GM18907 (cell line): Measurements from ENCODE around the gene S1PR3.
"Not testable (repeated sequence)": the region's sequence is repeated elsewhere in the genome, so short reads cannot be mapped to it uniquely, and the experiment has no call there.

Source experiments
- ATAC-seq: cut with Tn5 transposase; IDR thresholded peaks from one replicate; pipeline ENCODE4 v1.9.1; 2021; ENCODE audit warnings: mild to moderate bottlenecking, moderate library complexity; ENCODE audit not compliant: unreplicated experiment

The S1PR3 gene

DNA sequence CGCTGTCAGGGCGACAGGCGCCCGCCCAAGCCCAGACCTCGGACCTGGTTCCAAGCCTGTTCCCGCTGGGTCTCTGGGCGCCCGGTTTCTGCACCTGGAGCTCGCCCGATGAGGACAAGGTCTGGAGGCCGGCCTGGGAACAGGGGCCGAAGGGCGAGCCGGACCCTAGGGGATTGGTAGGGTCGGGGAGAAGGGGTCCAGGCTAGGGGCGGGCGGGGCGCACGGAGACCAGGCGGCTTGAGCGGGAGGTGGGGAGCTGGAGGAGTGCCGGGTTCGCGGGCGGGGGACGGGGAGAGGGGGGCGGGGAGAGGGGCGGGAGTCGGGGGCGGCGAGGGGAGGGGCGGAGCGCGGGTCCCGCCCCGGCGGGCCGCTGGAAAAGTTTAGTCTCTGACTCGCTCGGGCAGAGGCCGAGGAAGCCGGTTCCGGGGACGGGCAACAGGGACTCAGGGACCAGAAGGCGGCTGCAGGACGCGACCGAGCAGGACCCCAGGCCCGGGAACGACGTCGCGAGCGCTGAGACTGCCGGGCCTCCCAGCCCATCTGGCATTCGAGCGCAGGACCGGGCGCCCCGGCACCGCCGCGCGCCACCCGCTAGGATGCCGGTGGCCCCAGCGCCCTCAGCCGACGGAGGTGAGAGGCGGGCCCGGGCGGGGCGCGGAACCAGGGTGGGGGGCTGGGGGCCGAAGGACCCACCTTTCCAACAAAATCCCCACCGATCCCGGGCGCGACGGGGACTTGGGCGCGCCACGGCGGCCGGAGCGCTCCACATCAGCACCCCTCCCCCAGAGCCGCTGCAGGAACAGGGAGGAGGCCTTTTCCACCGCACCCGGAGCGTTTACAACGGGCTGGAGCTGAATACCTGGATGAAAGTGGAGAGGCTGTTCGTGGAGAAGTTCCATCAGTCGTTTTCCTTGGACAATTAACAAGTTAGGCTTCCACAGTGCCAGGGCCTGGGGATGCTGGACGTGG lies at the start of gene S1PR3:
S1PR3 (plus strand) TSS at position 403 of the 969 bp plus-strand sequence. CDS start 9,733 bp downstream, outside the sequence.
- ATAC-seq, result no peak

DNA sequence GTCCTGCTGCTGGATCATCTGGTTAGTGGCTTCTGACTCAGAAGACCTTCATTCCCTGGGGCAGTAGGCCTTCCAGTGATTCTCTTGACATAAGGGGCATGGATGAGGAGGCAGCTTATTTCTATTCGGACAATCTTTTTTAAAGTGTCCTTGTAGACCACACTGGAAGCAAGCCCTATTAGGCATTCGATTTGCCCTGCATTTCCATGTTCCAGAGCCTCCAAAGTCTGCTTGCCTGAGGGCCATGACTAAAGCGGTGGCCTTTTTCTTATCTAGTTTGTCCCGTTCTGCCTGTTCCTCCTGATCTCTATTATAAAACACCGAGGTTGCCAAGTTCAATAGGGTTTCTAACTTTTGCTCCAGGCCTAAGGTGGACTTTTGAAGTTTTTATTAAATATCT lies 49.7 kb upstream of the S1PR3 start:
- ATAC-seq, result not testable (repeated sequence)

DNA sequence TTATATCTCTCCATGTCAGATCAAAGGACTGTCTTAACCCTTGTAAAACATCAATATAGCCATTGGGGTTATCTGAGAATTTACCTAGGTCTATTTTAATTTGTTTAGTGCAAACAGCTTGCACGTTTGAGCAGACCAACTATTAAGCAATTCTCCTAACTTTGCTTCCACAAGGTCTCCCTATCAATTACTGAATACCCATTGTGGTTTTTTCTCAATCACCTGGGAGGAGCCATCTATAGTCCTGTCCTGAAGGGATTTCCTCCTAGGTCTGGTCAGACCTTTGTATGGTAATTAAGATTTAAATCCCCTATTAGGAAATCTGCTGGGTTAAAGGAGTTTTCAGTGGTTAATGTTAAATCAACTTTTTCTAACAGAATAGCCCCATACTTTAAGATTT lies 48.9 kb upstream of the S1PR3 start:
- no peak for ATAC-seq

DNA sequence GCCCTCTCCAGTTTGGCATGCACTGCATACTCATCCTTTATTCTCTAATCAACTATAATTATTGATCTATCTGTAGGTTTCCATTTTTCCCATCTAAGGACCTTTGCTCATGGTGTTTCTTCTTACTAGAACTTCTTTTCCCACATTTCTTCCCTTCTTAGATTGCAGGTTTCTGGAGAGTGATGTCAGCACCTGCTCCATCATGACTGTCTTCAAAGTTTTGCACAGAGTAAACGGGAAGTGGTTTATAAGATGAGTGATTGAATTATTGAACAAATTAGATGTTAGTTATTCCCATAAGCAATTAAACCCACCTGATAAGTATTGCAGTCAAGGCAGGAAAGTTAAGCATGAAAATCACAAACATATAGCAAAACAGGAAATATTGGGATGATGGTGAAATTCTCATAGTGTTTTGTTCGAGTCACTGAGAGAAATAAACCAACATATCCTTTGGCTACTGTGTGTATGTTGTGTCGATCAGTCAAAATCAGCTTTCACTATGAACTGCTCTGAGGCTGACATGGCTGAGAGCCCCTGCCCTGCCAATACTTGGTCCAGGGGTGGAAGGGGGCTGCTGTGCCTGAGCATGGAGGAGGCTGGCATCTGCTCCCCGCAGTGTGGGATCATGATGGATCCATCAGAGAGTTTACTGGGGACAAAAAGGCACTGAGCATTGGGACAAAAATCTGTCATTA lies 45.5 kb upstream of the S1PR3 start:
- ATAC-seq, result no peak

DNA sequence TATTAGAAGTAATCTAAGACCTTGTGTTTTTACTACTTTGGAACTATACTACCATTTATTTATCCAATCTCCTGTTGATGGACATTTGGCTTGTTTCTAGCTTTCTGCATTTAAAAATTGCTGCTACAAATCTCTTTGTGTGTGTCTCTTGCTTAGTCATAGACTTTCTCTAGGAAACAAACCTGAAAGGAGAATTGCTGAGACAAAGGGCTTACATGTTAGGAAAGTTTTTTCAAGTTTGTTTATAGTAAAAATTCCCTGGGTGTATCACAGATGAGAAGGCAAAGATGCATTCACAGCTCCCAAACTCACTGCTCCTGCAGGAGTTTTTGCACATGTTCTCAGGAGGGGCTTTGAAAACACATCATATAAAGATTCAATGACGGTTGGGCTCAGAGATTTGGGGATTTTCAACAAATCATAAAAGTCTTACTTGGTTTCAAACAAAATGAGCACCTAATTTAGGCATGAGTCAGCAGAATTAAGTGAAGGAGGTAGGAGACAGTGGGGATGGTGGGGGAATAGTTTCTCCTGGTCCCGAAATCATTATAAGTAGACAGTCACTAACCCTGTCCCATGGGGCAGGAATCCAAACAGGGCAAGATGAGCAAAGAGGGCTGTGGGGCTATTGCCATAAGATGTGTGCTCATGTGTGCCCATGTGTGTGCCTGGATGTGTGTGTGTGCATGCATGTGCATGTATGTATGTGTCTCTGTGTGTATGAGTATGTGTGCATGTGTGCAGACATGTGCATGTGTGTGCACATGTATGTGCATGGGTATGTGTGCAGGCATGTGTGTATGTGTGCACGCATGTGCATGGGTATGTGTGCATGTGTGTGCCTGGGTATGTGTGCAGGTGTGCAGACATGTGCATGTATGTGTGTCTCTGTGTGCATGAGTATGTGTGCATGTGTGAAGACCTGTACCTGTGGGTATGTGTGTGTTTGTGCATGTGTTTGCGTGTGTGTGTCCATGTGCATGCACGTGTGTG lies 43.4 kb upstream of the S1PR3 start:
- ATAC-seq, result no peak

GRCh38 chr9:88949425-88949824 lies 41.8 kb upstream of the S1PR3 start:
- no peak for ATAC-seq

DNA sequence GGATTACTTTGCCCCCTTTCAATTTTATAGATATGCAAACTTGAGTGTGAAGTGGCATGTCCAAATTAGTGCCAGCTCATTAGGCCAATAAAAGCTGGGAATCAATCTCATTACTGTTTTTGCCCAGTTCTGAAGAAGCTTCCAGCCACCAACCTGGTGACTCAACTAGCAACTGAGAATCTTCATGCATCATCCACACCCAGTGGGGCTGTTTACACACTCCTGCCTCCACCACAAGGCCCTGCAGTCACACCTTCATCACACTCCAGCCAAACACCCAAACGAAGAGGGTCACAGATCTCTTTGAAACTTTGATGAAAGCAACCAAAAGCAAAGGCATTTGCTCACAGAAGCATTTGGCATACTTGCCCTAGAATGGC lies 41.3 kb upstream of the S1PR3 start:
- no peak for ATAC-seq

GRCh38 chr9:88950341-88951154 lies 40.7 kb upstream of the S1PR3 start:
- ATAC-seq, result no peak

GRCh38 chr9:88951155-88951542 lies 40.1 kb upstream of the S1PR3 start:
- ATAC-seq, result no peak

DNA sequence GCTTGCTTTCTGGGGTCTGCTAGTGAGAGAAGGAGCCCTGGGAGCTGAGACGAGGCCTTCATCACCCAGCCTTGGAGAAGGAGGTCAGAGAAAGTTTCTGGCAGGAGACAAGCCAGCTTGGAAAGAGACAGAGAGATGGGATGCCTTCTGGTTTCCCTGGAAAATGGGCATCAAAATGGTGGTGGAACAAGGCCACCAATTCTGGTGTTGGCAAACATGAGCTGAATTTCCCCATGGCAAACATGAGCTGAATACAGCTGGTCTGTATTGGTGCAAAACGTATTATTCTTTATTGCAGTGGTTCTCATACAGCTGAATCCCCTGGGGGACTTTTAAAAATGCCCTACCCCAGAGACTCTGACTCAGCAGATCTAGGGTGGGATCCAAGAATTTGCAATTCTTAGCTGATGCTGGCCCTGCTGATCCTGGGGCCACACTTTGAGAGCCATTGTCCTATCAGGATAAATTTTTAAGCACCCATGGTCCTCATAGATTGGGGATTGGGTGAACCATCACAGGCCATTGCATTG lies 39.1 kb upstream of the S1PR3 start:
- ATAC-seq, result no peak

GRCh38 chr9:88952976-88953375 lies 38.3 kb upstream of the S1PR3 start:
- ATAC-seq, result no peak

DNA sequence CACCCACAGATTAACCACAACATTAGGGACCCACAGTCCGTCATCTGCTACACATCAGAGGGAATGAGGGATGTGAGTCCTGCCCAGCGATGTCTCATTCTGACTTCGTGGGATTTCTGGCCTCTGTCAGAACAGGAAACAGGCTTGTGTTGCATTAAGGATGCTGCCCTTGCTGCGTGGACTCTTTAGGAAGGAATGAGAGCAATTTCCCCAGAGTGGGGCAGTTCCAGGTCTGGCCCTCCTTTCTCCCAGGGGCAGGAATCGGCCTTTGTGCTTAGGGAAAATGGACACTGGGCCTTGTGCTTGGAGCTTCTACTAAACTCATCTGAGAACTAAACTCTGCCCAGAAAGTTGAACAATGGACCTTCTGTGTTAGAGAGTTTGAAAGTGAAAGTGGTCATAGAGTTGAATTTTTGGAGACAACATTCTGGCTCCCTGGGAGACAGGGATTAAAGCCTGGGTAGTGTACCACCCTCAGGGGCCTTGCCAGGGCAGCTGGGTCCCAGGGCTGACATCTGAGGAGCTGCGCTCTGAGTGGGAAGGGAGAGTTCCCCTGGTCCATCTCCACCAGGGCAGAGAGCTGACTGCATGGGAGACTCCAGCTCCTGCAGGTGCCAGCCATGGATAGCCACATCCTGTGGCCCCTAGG lies 37.8 kb upstream of the S1PR3 start:
- no peak for ATAC-seq

- ATAC-seq, result no peak
Measured at GRCh38 chr9:88954066-88954465, 37.2 kb upstream of the S1PR3 start.

- no peak for ATAC-seq
Measured at GRCh38 chr9:88957526-88957925, 33.7 kb upstream of the S1PR3 start.

- ATAC-seq, result no peak
Measured at GRCh38 chr9:88959727-88960469, 31.4 kb upstream of the S1PR3 start.

DNA sequence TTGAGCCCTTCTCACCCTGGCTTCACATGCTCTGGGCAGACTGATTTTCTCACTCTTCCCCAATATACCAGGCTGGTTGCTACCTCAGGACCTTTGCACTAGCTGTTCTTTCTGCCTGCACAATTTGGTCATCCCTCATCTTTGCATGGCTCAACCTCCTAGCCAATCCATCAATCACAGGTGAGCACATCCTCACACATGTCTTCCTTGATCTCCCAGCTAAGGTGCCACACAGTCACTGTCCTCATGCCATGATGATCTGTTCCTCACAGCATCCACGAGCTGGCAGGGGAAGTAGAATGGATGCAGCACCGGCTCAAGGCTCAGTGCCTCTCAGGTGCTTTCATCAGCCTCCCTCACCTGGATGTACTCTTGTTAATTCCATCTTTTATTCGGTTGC lies 30.6 kb upstream of the S1PR3 start:
- no peak for ATAC-seq

GRCh38 chr9:88965473-88965872 lies 25.8 kb upstream of the S1PR3 start:
- no peak for ATAC-seq

DNA sequence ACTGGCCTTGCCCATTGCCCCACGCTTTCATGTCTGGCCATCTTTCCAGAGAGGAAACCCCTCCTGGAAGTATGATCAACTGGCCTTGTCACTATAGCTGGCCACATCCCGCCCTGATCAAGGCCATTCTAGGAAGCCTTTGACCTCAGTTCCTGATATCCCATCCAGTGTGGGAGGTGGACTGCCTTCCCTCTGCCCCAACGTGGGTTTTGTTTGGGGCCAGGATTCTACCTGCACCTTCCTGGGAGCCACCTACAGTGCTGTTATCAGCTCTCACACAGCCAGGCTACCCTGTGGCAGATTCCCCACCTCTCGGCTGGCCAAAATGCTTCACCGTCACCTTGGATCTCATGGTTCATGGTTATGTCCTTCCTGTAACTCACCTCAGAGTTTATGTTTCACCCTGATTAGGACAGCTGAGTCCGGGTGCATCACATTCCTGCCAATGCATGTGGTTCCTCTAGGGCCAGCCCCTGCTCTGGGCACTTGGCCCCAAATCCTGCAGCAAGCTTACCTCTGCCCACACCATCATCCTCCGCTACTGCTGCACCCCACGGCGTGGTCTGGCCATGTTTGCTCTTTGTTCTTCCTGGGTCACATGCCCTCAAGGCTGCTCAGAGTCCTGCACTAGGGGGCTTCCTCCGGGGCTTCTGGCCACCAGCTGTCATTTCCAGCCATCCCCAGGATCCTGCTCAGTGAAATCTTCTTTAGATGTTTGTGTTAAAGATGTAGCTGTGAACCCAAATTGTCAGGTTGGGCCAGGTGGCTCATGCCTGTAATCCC lies 24.2 kb upstream of the S1PR3 start:
- no peak for ATAC-seq
